HCT116 (cell line): ENCODE results near the gene RAPGEF2. TPM values are rescaled to one million over a fixed set of nuclear protein-coding genes. Genes with fewer than 3 reads are reported as not detected.

ENCODE experiments used
- ATAC-seq: fragments of 200-7000 bp; cut with Tn5 transposase; 2 replicates; pipeline ENCODE4 v1.9.1; 2020; ENCODE audit warnings: mild to moderate bottlenecking, moderate library complexity
- BruUV-seq: library from RNA; stranded (reverse); fragments of 400-500 nt; replicated peaks from 2 replicates; lab custom pipeline; 2021; lab: Mats Ljungman, UMichigan
- CTCF ChIA-PET: fragments of 300-600 bp; sonication (Branson Sonifier 250); formaldehyde crosslinking; loops from one replicate; lab custom pipeline; 2021; ENCODE audit warnings: antibody characterized with exemption; lab: Charles Lee
- POLR2A ChIA-PET: fragments of 300-600, 350-600 bp; sonication (Branson Sonifier 250); formaldehyde crosslinking; loops from one replicate; lab custom pipeline; 2021; ENCODE audit warnings: antibody characterized with exemption; lab: Charles Lee
- RAD21 ChIA-PET, 2 experiments: fragments of 300-600 bp; sonication (Branson Sonifier 250); formaldehyde crosslinking; loops; one replicate each; lab custom pipeline; 2023; ENCODE audit warnings: low total read pairs in 2 of 2; ENCODE audit not compliant: uncharacterized antibody in 2 of 2, unreplicated experiment in 2 of 2, low non-redundant PET in 1 of 2; lab: Charles Lee
- DNase-seq: peaks from one replicate; pipeline ENCODE4 v3.0.0-alpha.2; 2010; ENCODE audit warnings: low read depth, low spot score
- H2AFZ ChIP-seq: fragments of 200-600 bp; shearing (Covaris generic), sonication (generic); 2 replicates; pipeline ENCODE4 v1.6.1; 2017; ENCODE audit warnings: low read depth, mixed run types, mixed read lengths, antibody characterized with exemption, low read length; ENCODE audit not compliant: poor library complexity, severe bottlenecking
- H3K27ac ChIP-seq: 2 replicates; pipeline ENCODE4 v1.5.1; 2012; ENCODE audit warnings: low read depth, low read length
- H3K27me3 ChIP-seq: fragments of 200-600 bp; sonication (generic); 2 replicates; pipeline ENCODE4 v1.6.1; 2016; ENCODE audit warnings: mixed run types, low read length, mixed read lengths; ENCODE audit not compliant: insufficient read depth
- H3K36me3 ChIP-seq, 2 experiments: fragments of 200-500 bp in 1 of 2; fragments of 200-600 bp in 1 of 2; sonication (Bioruptor generic) in 1 of 2; sonication (generic) in 1 of 2; 2 replicates each; pipeline versions ENCODE4 v1.5.1 to v1.6.1; 2014 to 2016; ENCODE audit warnings: low read length in 2 of 2, inconsistent platforms in 1 of 2, mixed read lengths in 1 of 2, mixed run types in 1 of 2; ENCODE audit not compliant: insufficient read depth in 2 of 2, control insufficient read depth in 1 of 2
- H3K4me1 ChIP-seq, 2 experiments: fragments of 200-600 bp in 1 of 2; sonication (generic) in 1 of 2; 2 replicates each; pipeline versions ENCODE4 v1.5.1 to v1.6.1; 2012 to 2017; ENCODE audit warnings: low read length in 2 of 2, inconsistent platforms in 1 of 2, mild to moderate bottlenecking in 1 of 2, mixed read lengths in 1 of 2, mixed run types in 1 of 2, moderate library complexity in 1 of 2; ENCODE audit not compliant: insufficient read depth in 2 of 2, control insufficient read depth in 1 of 2
- H3K4me2 ChIP-seq: fragments of 200-600 bp; sonication (generic); 2 replicates; pipeline ENCODE4 v1.6.1; 2017; ENCODE audit warnings: mixed run types, low read length, mixed read lengths
- H3K4me3 ChIP-seq, 2 experiments: fragments of 200-600 bp in 1 of 2; sonication (generic) in 1 of 2; replicated peaks in 1 of 2; 2 replicates each; pipeline ENCODE4 v1.5.1; 2011 to 2016; ENCODE audit warnings: low read length in 2 of 2, control low read depth in 1 of 2, low read depth in 1 of 2, mild to moderate bottlenecking in 1 of 2, mixed read lengths in 1 of 2, mixed run types in 1 of 2
- H3K79me2 ChIP-seq: fragments of 200-600 bp; sonication (generic); 2 replicates; pipeline ENCODE4 v1.6.1; 2017; ENCODE audit warnings: mild to moderate bottlenecking, mixed run types, low read length, moderate library complexity, mixed read lengths; ENCODE audit not compliant: insufficient read depth
- H3K9ac ChIP-seq: fragments of 200-600 bp; sonication (generic); 2 replicates; pipeline ENCODE4 v1.6.1; 2016; ENCODE audit warnings: low read length, mixed read lengths
- H3K9me2 ChIP-seq: fragments of 200-600 bp; sonication (generic), shearing (Covaris generic); 2 replicates; pipeline ENCODE4 v1.6.1; 2017; ENCODE audit warnings: mixed run types, mild to moderate bottlenecking, moderate library complexity; ENCODE audit not compliant: insufficient read depth
- H3K9me3 ChIP-seq, 2 experiments: fragments of 200-500 bp in 1 of 2; fragments of 200-600 bp in 1 of 2; sonication (Bioruptor generic) in 1 of 2; sonication (generic) in 1 of 2; 2 replicates each; pipeline ENCODE4 v1.6.1; 2014 to 2017; ENCODE audit warnings: low read length in 2 of 2, mixed read lengths in 2 of 2, inconsistent platforms in 1 of 2, low read depth in 1 of 2, mild to moderate bottlenecking in 1 of 2, mixed run types in 1 of 2, moderate library complexity in 1 of 2; ENCODE audit not compliant: control insufficient read depth in 1 of 2, insufficient read depth in 1 of 2
- H4K20me1 ChIP-seq: fragments of 200-600 bp; sonication (generic), shearing (Covaris generic); 2 replicates; pipeline ENCODE4 v1.6.1; 2017; ENCODE audit warnings: mixed run types, mild to moderate bottlenecking, moderate library complexity; ENCODE audit not compliant: insufficient read depth
- ATF3 ChIP-seq: IDR thresholded peaks from 2 replicates; pipeline ENCODE4 v1.6.1; 2012
- CBX3 ChIP-seq: IDR thresholded peaks from 2 replicates; pipeline ENCODE4 v1.6.1; 2012; ENCODE audit warnings: low read depth
- CTCF ChIP-seq, 3 experiments: fragments of 200-600 bp in 1 of 3; sonication (generic) in 1 of 3; IDR thresholded peaks in 2 of 3; conservative IDR thresholded peaks in 1 of 3; 2 replicates each; pipeline ENCODE4 v1.5.1; 2012 to 2017; ENCODE audit warnings: low read depth in 2 of 3, low read length in 2 of 3, antibody characterized with exemption in 1 of 3, borderline replicate concordance in 1 of 3, control low read depth in 1 of 3, mild to moderate bottlenecking in 1 of 3, mixed read lengths in 1 of 3, mixed run types in 1 of 3, moderate library complexity in 1 of 3; ENCODE audit not compliant: insufficient read depth in 1 of 3
- EGR1 ChIP-seq: IDR thresholded peaks from 2 replicates; pipeline ENCODE4 v1.6.1; 2012; ENCODE audit warnings: low read depth
- RAD21 ChIP-seq: IDR thresholded peaks from 2 replicates; pipeline ENCODE4 v1.6.1; 2012; ENCODE audit warnings: low read depth, mild to moderate bottlenecking
- REST ChIP-seq: IDR thresholded peaks from 2 replicates; pipeline ENCODE4 v1.6.1; 2012; ENCODE audit warnings: low read depth
- SP1 ChIP-seq: IDR thresholded peaks from 2 replicates; pipeline ENCODE4 v1.6.1; 2012; ENCODE audit warnings: low read depth
- TCF7L2 ChIP-seq: IDR thresholded peaks from 2 replicates; pipeline ENCODE4 v1.7.0; 2011; ENCODE audit warnings: borderline replicate concordance, inconsistent platforms; ENCODE audit not compliant: insufficient read depth, insufficient read length; ENCODE audit errors: extremely low read depth
- YY1 ChIP-seq: IDR thresholded peaks from 2 replicates; pipeline ENCODE4 v1.6.1; 2011; ENCODE audit warnings: low read length, low read depth, moderate library complexity, mild to moderate bottlenecking; ENCODE audit not compliant: insufficient replicate concordance; ENCODE audit errors: extremely low read depth
- ZBTB33 ChIP-seq: IDR thresholded peaks from 2 replicates; pipeline ENCODE4 v1.6.1; 2011; ENCODE audit warnings: mild to moderate bottlenecking, low read length, moderate library complexity; ENCODE audit not compliant: insufficient replicate concordance; ENCODE audit errors: extremely low read depth
- intact Hi-C: fragments of 100-400 bp; cut with micrococcal nuclease; formaldehyde crosslinking; loops from 2 replicates; pipeline ENCODE4 v1.10.0; 2022
- total RNA-seq: library from RNA; stranded (reverse); gene quantifications from one replicate; pipeline ENCODE4 v1.2.1, GENCODE V29; 2021; ENCODE audit not compliant: unreplicated experiment

The RAPGEF2 gene
- total RNA-seq, 1 experiment from 2014 or later = 21.2 TPM

- Histone ChIP-seq H3K4me3 (no peak overlapping the region), H3K4me2 (no peak overlapping the region), H3K27me3 (no peaks in the 10 kb centered on the region), H3K36me3 (no peaks in the 10 kb centered on the region), H3K4me1 (no peaks in the 10 kb centered on the region), H3K9ac (no peak overlapping the region), H3K27ac (no peak overlapping the region), H3K9me3 (no peaks in the 10 kb centered on the region), H4K20me1 (no peaks in the 10 kb centered on the region)
- RAD21 ChIA-PET = no interaction called here
- POLR2A ChIA-PET = no interaction called here
- no peak for ATAC-seq
- no TSS peak for BruUV-seq
- intact Hi-C loops = no loop called here
- CTCF ChIA-PET = no interaction called here
- no peak for TF ChIP-seq SP1
- TF ChIP-seq, all 23 proteins: peak for 0
- no peak overlapping the region for H2AFZ ChIP-seq
- no peaks in the 10 kb centered on the region for H3K9me2 ChIP-seq
- H3K79me2 ChIP-seq = no peaks in the 10 kb centered on the region
- no peak for DNase-seq
These were observed 280.1 kb downstream of the RAPGEF2 start for GRCh38 chr4:159382856-159383561.

- H3K79me2 ChIP-seq = no peaks in the 10 kb centered on the region
- H3K27me3 ChIP-seq = no peaks in the 10 kb centered on the region
- no peaks in the 10 kb centered on the region for H3K9me2 ChIP-seq
- intact Hi-C loops = no loop called here
- no peaks in the 10 kb centered on the region for H3K9me3 ChIP-seq
- ChIA-PET POLR2A (no interaction called here), CTCF (no interaction called here), RAD21 (no interaction called here)
- H3K36me3 ChIP-seq = no peaks in the 10 kb centered on the region
- H3K9ac ChIP-seq = no peak overlapping the region
- ATAC-seq (no peak), DNase-seq (no peak)
- H3K4me3 ChIP-seq = no peak overlapping the region
- no peak overlapping the region for H3K4me2 ChIP-seq
- no peaks in the 10 kb centered on the region for H4K20me1 ChIP-seq
- H3K27ac ChIP-seq = no peak overlapping the region
- H3K4me1 ChIP-seq = no peaks in the 10 kb centered on the region
- no peak overlapping the region for H2AFZ ChIP-seq
- BruUV-seq = no TSS peak
- TF ChIP-seq EGR1 (no peak), CBX3 (no peak), TCF7L2 (no peak), YY1 (no peak), SP1 (no peak), RAD21 (no peak), CTCF (IDR thresholded peaks at IDR 0.05 in 2 of 3, conservative IDR thresholded peaks at IDR 0.05 in 1 of 3; ENCODE audit: borderline replicate concordance in 1 of 3, insufficient read depth in 1 of 3, low read depth in 2 of 3, low read length in 2 of 3) (no peak), REST (no peak), ZBTB33 (no peak), ATF3 (no peak)
These were observed 280.7 kb downstream of the RAPGEF2 start for GRCh38 chr4:159383562-159383931.
